HG03558 (cell line): ENCODE data around the gene POLR3F.

Experiments
- ATAC-seq: cut with Tn5 transposase; IDR thresholded peaks from one replicate; pipeline ENCODE4 v1.9.1; 2021; ENCODE audit warnings: moderate number of reproducible peaks; ENCODE audit not compliant: unreplicated experiment; ENCODE audit errors: extremely low read depth

The POLR3F gene, protein sequence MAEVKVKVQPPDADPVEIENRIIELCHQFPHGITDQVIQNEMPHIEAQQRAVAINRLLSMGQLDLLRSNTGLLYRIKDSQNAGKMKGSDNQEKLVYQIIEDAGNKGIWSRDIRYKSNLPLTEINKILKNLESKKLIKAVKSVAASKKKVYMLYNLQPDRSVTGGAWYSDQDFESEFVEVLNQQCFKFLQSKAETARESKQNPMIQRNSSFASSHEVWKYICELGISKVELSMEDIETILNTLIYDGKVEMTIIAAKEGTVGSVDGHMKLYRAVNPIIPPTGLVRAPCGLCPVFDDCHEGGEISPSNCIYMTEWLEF

DNA sequence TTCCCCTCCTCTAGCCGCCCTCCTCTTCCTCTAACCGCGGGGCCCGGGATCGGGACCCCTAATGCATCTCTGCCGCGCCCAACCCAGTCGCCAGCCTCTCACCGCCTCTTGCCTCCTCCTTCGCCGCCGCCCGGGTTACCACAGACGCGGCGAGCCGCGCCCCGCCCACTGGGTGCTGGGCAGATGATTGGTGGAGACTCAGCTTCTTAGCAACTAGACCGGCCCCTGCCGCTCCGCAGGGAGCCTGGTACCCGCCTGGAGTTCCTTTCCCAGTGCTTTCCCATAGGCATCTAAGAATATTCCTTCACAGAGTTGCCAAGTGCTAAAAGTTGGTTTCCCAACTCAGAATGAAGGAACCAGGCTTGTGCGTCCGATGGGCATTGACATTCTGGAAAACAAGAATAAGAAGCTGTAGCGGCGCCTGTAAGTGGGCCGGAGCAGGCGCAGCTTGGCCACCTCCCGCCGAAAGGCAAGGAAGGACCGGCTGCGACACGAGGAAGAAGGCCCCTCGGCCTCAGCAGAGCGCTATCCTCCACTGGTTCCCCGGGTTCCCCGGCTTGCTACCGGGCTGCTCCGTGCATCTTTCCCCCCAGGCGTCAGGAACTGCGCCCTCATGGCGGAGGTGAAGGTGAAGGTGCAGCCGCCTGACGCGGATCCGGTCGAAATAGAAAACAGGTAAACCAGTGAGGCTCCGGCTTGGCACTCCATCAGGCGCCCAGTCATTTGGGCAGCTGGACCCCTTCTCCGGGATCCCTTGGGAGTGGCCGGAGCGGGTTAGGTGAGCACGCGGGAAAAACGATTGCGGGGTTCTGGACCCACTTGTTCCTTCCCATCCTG is at the start of gene POLR3F, which contains the start of gene DZANK1:
Gene POLR3F, plus strand, starts transcription at position 497 of the 837 bp plus-strand sequence. Its CDS starts 117 bp downstream, at position 614.
Gene DZANK1, minus strand, starts transcription at position 137 of the 837 bp plus-strand sequence. CDS start 1,672 bp downstream, outside the sequence.
- peak; percentile 96 for ATAC-seq

DNA sequence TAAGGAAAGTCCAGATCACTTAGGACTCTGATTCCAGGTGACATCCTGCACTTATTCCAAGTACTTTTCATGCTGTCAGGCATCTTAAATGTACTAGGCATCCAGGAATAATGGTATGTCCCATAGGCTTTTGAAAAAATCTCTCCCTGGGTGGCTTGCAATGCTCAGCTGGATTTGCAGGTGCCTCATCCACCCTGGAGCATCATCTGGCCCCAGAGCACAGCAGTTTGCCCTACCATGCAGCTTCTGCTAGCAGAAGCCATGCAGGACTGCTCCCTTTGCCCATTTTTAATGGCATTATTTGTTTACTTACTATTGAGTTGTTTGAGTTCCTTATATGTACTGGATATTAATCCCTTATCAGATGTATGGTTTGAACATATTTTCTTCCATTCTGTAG is 45.6 kb upstream of the POLR3F start:
- ATAC-seq = no peak

DNA sequence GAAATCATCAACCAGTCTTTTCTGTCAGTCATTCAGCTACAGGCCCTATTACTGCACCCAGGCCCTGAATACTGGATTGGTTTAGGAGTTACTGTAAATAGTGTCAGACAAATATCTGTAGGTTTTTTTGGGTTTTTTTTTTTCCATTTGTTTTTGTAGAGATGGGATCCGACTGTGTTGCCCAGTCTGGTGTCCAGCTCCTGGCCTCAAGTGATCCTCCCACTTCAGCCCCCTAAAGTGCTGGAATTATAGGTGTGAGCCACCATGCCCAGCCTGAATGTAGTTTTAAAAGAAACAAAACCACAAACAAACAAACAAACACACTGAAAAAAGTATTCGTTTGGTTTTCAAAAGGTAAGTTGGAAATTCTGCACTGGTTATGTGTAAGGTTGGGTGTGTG is 40.0 kb upstream of the POLR3F start:
- no peak for ATAC-seq

DNA sequence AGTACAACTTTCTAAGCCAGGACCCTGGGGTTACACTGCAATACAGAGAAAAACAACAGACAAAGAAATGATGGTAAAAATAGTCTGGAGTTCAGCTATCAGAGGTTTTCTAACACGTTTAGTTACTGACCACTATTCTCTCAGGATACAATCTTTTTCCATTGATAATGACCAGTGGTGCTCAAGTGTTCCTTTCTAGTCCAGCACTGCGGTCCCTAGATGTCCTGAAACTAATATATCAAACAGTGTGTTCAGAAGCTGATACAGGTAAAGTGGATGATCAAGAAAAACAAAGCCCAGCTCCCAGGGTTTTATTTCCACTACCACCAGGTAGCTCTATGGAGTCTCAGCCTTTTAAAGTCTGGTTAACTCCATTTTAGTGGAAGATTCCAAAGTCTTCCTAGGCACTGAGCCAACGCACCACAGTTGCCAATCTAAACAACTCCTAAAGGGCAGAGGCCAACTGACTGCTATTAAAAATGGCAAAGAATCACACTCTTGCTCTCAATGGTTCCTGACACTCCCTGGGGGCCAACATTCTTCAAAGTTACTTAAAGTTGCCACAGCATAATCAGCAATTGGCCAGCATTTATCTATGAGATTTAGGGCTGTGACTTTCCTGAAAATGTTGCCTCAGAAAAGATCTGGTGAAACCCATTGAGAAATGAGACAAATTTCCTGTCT is 38.6 kb upstream of the POLR3F start:
- no peak for ATAC-seq

DNA sequence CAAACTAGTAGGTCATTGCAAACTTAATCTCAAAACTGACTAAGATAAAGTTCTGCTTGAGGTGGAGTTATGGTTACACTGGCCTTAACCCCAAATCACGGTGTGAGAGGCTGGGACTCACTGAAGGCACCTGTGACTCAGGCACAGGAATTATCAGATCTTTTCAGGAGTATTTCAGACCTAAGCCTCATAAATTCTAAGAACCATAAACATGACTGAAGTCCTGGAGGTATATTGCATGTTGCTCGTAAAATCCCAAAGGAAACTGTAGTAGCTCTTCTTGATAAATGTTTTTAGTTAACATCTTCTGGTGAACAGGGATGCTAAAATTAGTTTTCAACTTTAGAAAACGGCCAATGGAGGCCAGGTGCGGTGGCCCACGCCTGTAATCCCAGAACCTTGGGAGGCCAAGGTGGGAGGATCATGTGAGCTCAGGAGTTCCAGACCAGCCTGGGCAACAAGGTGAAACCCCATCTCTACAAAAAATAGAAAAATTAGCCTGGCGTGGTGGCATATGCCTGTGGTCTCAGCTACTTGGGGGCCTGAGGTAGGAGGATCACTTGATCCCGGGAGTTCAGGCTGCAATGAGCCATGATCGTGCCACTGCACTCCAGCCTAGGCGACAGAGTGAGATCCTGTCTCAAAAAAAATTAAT is 36.9 kb upstream of the POLR3F start:
- no peak for ATAC-seq

DNA sequence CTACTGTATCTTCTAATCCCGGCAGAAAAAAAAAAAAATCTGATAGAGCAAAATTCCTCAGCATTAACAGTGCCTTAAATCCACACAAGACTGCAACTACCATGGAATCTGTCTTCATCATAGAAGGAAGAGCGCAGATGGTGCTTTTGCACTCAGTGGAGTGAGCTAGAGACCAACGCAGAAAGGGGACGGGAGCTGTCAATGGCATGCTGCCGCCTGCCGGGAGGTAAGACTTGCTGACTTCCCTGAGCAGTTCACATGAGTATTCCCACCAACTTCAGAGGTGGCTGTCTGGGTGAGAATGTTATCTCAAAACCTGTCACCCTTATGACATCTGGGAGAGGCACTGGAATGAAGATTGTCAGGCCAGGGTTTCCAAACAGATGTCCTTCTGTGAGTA is 36.0 kb upstream of the POLR3F start:
- no peak for ATAC-seq

DNA sequence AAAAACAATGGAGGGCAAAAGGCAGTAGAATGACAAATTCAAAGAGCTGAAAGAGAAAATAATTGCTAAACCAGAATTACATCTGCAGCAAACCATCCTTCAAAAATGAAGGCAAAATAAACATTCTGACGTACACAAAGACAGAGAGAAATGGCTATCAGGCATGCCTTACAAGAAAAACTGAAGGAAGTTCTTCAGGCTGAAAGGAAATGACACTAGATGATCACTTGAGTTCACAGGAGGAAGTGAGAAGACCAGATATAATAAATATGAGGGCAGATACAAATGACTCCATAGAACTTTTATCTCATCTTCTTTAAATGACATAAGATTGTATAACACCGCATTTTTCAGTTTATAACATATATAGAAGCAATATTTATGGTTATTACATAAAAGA is 30.3 kb upstream of the POLR3F start:
- no peak for ATAC-seq

DNA sequence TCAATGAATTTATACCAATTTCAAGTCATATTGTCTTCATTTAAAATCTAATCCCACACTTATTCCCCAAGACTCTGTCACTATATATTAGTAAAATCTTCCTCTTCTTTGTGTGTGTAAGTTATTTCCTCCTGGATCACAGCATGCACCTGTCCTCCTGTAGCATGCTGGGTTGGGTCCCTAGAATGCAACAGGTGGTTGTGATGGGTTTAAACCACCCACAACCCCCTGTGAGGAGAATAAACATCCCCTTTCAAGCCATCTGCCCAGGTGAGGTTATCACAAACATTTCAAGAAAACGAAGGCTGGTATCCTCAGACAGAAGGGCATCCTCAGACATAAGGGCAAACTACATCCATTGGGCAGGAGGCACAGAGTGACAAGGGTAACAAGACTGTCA is 26.8 kb upstream of the POLR3F start:
- ATAC-seq = no peak

DNA sequence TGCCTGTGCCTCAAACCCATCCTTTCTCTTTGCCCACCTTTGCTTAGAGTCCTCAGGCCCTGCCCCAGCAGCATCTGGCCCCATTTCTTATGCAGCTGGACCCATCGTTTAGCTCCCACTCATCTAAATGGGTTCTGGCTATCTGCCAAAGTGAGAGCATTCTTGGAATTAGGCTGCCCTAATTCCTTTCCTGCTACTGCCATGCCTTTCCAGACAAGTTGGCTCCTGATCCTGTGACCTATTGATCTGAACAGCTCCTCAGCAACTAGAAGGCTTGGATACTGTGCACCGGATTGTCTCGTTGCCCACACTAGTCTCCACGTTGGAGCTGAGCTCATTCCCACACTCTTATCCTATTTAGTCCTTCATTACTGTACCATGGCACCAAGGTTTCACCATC is 23.3 kb upstream of the POLR3F start:
- ATAC-seq = no peak

DNA sequence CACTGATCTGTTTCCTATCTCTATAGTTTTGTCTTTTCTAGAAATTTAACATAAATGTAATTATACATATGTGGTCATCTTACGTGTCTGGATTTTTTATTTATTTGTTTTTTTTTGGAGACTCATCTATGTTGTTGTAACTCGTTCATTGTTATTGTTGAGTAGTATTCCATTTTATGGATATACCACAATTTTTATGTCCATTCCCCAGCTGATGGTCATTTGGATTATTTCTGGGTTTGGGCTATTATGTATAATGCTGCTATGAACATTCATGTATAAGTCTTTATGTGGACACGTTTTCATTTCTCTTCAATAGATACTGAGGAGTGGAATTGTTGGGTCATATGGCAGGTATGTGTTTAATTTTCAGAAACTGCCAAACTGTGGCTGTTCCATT is 10.6 kb upstream of the POLR3F start:
- no peak for ATAC-seq

DNA sequence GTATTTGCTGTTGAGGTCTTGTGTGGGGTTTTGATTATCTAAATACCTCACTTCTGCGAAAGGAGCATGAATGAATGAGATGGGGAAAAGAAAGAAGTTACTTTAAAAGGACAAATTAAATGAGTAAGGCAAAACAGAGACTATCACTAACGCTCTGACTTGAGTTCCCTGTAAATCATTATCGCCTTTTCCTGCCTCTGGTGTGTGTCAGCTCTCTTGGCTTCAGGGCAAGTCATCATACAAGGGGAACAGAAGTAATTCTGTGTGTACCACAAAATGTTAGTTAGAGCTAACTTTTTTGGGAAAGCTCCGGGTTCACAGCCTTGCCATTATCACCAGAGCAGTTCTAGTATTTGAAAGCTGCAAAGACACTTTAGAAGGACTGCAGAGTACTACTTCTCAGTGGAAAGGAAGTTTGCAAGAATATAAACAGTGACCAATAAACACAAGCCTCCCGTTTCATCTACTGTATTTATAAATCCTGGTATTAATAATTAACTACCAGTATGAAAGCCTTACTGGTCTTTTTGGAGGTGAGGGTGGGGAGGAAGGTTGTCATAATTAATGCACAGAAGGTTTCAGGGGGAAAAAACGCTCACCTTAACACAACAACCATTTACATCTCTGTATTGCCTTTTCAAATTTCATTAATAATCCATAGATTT is 1.5 kb upstream of the POLR3F start:
- ATAC-seq = no peak

DNA sequence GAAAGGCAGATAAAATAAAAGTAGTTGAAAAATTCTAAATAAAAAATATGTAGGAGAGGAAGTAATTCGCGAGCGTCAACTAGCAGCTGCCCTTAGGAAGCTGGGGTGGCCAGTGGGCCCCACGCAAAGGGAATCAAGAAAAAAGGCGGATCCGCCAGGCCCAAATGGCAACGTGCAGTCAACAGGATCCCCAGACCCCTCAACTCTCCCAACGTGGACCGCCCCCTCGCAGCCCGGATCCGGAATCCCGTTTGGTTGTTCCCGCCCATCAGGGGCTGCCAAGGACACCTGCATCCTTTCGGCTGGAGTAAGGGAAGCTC is 656 bp upstream of the POLR3F start:
- ATAC-seq = no peak

DNA sequence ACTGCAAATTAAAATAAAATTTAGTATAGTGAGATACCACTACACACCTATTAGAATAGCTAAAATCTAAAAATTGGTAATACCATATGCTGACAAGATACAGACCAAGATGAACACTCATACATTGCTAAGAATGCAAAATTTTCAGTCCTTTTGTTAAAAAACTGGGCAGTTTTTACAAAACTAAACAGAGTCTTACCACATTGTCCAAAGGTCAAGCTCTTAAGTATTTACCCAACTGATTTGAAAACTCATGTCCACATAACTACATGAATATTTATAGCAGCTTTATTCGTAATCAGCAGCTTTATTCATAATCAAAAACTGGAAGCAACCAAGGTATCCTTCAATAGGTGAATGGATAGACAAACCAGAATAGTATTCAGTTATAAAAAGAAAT is 10.0 kb downstream of the POLR3F start:
- ATAC-seq = no peak

DNA sequence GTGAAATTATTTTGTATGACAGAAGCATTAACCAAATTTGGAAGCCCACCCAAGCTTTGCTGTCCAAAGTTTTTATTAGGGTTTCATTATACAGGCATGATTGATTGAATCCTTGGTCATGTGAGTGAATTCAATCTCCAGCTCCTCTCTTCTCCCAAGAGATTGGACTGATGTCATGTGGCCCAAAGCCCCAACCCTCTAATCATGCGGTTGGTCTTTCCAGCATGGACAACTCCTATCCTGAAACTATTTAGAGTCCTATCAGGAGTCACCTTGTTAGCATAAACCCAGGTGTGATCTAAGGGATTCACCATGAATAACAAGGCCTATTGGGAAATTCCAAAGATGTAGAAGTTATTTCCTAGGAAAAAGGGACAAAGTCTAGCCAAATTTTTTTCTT is 10.6 kb downstream of the POLR3F start:
- no peak for ATAC-seq

DNA sequence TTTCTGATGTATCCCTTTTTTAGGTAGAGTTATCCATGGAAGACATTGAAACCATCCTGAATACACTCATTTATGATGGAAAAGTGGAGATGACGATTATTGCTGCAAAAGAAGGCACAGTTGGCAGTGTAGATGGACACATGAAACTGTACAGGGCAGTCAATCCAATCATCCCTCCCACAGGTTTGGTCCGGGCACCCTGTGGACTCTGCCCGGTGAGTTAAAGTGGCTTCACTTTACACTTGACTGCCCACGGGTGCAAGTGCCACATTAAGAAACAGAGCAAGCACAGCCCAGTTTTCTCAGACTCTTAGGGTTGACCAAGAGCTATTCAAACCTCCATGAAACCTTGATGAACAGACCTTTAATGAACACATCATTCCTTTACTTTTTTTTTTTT is 14.4 kb downstream of the POLR3F start:
- no peak for ATAC-seq

DNA sequence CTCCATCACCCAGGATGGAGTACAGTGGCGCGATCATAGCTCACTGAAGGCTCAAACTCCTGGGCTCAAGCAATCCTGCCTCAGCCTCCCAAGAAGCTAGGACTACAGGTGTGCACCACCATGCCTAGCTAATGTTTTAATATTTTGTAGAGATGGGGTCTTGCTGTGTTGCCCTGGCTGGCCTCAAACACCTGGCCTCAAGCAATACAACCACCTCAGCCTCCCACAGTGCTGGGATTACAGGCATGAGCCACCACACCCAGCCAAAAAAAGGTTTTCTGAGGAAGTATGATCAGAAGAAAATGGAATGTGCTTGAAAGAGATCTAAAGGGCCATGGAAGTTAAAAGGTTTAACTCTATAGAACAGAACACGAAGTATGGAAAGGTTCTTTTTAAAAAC is 21.1 kb downstream of the POLR3F start:
- no peak for ATAC-seq

DNA sequence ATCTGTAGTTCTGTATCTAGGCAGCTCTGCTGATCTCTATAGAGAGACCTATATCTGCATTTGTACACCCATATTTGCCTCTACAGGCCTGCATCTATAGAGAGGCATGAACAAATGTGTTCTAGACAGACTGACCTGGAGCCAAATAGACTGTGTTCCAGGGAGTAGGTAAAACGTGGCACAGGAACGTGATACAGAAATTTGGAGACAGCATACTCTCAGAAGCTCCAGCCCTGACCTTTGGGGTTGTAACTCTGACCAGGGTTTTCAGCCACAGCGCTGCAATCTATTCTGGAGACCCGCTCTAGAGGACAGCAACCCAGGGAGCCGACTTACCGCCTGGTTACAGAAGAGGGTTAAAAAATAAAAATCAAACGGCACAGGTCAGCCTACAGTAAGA is 28.9 kb downstream of the POLR3F start:
- no peak for ATAC-seq

DNA sequence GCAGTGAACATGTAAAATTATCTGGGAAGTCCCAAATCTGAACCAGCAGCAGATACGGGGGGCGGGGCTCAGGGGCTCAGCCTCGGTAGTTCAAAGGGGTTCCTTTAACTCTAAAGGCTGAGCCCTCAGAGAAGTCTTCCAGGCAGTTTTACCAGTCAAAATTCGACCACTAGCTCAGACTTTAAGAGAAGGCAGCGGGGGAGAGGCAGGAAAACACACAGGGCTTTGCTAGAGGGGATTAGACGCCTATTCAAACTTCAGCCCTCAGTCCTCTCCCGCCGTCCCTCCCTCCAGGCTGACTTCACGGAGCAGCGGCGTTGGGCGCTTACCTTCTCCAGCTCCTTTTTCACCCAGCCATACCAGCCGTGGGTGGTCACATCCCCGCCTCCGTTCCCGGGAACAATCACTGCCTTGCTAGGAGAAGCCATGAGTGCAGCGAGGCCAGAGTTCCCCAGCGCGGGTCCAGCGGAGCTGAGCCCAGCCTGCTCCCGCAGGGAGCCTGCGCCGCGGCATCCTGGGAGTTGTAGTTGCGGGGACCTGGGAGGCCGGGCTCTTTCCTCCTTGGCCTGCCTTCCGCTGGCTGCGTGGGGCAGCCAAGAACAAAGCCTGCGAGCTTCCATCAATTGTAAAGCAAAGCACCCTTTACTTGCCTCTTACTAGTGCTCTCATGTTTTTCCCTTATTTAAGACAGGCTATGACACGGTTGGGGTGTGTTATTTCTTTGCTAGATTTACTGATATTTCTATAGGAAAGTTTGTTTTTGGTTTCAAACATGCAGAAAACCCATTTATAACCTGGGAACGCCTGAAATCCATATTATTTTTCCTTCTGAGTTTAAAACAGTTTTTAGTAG is 29.8 kb downstream of the POLR3F start, which contains the start of gene RBBP9:
Gene RBBP9, minus strand, starts transcription at position 486 of the 853 bp plus-strand sequence. Its CDS starts 58 bp downstream, at position 428.
- peak; percentile 91 for ATAC-seq

DNA sequence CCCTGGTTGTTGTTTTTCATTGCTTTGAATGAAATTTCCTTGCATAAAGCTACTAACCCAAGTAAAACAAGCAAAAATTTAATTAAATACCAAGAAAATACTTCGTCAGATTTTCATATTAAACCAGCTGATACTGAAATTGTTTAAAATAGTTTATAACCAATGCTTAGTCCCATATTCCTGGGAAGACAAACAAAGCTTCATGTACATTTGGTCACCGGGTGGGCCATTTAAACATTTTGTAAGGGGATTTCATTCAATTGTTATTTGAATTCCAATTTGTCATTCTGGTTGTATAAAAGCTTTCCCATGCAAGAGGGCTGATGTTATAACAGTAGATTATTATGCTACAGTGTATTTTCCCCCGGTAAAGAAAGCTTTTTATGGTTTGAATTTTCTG is 30.4 kb downstream of the POLR3F start:
- ATAC-seq = no peak
